AG09319 (cell line): ENCODE measurements around the gene DPY30.
"Not testable (repeated sequence)": the region's sequence is repeated elsewhere in the genome, so short reads cannot be mapped to it uniquely, and the experiment has no call there.

Experiments used
- DNase-seq: peaks from one replicate; pipeline ENCODE4 v3.0.0-alpha.2; 2010; ENCODE audit warnings: low read depth; ENCODE audit errors: extremely low read depth
- TF ChIP-seq, protein P1 (sequence below): IDR thresholded peaks from 2 replicates; pipeline ENCODE4 v1.5.1; 2011; ENCODE audit warnings: low read depth, mild to moderate bottlenecking, inconsistent platforms, low read length, moderate library complexity

The DPY30 gene

DNA sequence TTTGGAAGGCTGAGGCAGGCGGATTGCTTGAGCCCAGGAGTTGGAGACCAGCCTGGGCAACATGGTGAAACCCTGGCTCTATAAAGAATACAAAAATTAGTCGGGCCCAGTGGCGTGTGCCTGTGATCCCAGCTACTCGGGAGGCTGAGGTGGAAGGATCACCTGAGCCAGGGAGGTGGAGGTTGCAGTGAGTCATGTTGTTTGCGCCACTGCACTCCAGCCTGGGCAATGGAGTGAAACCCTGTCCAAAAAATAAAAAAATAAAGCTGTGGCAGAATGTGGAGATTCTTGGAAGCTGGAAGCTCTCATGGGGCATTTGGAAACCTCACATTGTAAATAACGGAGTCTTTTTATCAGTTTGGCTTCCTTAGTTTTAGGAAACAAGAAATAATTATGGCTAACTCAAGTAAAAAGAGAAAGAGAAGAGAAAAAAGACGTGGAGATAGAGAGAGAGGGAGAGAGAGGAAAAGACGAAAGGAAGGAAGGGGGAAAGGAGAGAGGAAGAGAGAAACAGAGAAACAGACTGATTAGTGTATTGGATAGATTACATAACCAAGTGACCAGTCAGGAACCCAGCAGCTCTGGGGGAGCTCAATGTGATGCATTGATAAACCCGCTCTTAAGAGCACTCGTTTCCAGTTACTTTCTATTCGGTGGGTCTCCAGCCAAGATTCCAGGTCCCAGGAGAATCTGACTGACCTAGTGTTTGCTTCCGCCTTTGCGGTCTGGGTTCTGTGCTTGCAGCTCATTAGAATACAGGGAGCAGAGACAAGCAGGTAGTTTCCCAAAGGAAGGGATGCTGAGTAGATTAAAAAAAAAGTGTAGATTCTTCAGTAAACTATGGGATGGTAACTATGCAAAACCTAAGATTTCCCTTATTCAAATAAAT lies 22.6 kb upstream of the DPY30 start:
- no peak for DNase-seq
- TF ChIP-seq, protein P1, sequence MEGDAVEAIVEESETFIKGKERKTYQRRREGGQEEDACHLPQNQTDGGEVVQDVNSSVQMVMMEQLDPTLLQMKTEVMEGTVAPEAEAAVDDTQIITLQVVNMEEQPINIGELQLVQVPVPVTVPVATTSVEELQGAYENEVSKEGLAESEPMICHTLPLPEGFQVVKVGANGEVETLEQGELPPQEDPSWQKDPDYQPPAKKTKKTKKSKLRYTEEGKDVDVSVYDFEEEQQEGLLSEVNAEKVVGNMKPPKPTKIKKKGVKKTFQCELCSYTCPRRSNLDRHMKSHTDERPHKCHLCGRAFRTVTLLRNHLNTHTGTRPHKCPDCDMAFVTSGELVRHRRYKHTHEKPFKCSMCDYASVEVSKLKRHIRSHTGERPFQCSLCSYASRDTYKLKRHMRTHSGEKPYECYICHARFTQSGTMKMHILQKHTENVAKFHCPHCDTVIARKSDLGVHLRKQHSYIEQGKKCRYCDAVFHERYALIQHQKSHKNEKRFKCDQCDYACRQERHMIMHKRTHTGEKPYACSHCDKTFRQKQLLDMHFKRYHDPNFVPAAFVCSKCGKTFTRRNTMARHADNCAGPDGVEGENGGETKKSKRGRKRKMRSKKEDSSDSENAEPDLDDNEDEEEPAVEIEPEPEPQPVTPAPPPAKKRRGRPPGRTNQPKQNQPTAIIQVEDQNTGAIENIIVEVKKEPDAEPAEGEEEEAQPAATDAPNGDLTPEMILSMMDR, result no peak

DNA sequence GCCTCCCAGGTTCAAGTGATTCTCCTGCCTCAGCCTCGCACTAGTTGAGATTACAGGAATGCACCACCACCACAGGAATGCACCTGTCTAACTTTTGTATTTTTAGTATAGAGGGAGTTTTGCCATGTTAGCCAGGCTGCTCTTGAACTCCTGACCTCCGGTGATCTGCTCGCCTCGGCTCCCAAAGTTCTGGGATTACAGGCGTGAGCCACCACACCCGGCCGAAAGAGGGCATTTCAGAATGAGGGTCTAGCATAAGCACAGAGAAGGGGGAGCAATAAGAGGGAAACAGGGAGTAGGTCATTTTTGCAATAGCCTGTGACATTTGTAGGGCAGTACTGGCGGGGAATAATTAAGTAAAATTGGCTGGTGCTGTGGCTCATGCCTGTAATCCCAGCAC lies 21.8 kb upstream of the DPY30 start:
- DNase-seq, result no peak
- TF ChIP-seq, protein P1, result no peak

GRCh38 chr2:32060266-32060665 lies 20.7 kb upstream of the DPY30 start:
- TF ChIP-seq, protein P1, result no peak
- DNase-seq, result no peak

DNA sequence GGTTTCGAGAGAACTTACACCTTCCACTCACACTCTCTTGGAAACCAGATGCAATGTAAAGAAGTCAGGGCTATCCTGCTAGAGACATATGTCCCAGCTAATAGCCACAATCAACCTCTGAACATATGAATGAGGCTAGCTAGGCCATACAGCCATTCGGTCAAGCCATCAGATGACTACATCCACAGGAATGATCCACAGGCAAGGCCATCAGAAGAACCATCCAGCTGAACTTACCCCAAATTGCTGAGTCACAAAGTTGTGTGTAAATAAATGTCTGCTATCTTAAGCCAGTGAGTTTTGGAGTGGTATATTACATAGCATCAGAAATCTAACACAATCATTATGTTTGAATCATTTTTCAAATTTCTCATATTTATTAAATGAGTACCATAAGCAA lies 18.5 kb upstream of the DPY30 start:
- TF ChIP-seq, protein P1, result no peak
- DNase-seq, result no peak

GRCh38 chr2:32054583-32054982 lies 15.0 kb upstream of the DPY30 start:
- DNase-seq, result not testable (repeated sequence)

- no peak for DNase-seq
Measured at GRCh38 chr2:32051836-32052439, 12.3 kb upstream of the DPY30 start.

DNA sequence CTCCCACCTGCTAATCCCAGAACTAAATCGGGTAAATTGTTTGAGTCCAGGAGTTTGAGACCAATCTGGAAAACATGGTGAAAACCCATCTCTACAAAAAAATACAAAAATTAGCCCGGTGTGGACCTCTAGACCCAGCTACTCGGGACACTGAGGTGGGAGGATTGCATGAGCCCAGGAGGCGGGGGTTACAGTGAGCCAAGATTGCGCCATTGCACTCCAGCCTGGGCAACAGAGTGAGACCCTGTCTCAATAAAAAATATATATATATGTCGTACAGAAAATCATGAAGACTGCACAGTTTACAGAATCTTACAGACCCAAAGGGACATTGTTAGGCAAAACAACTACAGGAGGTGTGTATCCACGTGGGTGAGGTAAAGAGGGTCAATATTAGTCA lies 4.0 kb upstream of the DPY30 start:
- TF ChIP-seq, protein P1, result no peak
- DNase-seq, result no peak

More at GRCh38 chr2:32051836-32052439, 12.3 kb upstream of the DPY30 start:
- TF ChIP-seq, protein P1, result no peak

GRCh38 chr2:32034198-32034887 lies 5.3 kb downstream of the DPY30 start:
- DNase-seq, result not testable (repeated sequence)

GRCh38 chr2:32018789-32019482 lies 20.7 kb downstream of the DPY30 start:
- not testable (repeated sequence) for DNase-seq
